HG02852 (cell line): Measurements from ENCODE around the gene RIN3.

Experiments
- ATAC-seq: cut with Tn5 transposase; IDR thresholded peaks from one replicate; pipeline ENCODE4 v1.9.1; 2021; ENCODE audit warnings: mild to moderate bottlenecking, moderate library complexity; ENCODE audit not compliant: unreplicated experiment

Gene RIN3

GRCh38 chr14:92555465-92556111 lies 42.0 kb downstream of the RIN3 start:
- ATAC-seq, result no peak

- ATAC-seq, result no peak
These were observed 42.7 kb downstream of the RIN3 start for GRCh38 chr14:92556255-92556741.

- no peak for ATAC-seq
These were observed 43.4 kb downstream of the RIN3 start for GRCh38 chr14:92556863-92557543.

- no peak for ATAC-seq
These were observed 43.9 kb downstream of the RIN3 start for GRCh38 chr14:92557544-92557912.

GRCh38 chr14:92558319-92558718 lies 44.7 kb downstream of the RIN3 start:
- no peak for ATAC-seq

- ATAC-seq, result no peak
These were observed 45.9 kb downstream of the RIN3 start for GRCh38 chr14:92559486-92559885.

GRCh38 chr14:92560106-92560865 lies 46.7 kb downstream of the RIN3 start:
- no peak for ATAC-seq

GRCh38 chr14:92561906-92562479 lies 48.4 kb downstream of the RIN3 start:
- ATAC-seq, result no peak

GRCh38 chr14:92563359-92563758 lies 49.8 kb downstream of the RIN3 start:
- ATAC-seq, result peak; percentile 98

- ATAC-seq, result no peak
These were observed 50.2 kb downstream of the RIN3 start for GRCh38 chr14:92563765-92564285.

GRCh38 chr14:92564344-92565039 lies 50.9 kb downstream of the RIN3 start:
- no peak for ATAC-seq

- no peak for ATAC-seq
These were observed 51.6 kb downstream of the RIN3 start for GRCh38 chr14:92565040-92565717.

GRCh38 chr14:92565718-92566115 lies 52.1 kb downstream of the RIN3 start:
- no peak for ATAC-seq

GRCh38 chr14:92567173-92567725 lies 53.7 kb downstream of the RIN3 start:
- ATAC-seq, result no peak

GRCh38 chr14:92568621-92569479 lies 55.3 kb downstream of the RIN3 start:
- ATAC-seq, result peak; percentile 80

- no peak for ATAC-seq
These were observed 57.2 kb downstream of the RIN3 start for GRCh38 chr14:92570674-92571262.

GRCh38 chr14:92572050-92572449 lies 58.5 kb downstream of the RIN3 start:
- no peak for ATAC-seq

- no peak for ATAC-seq
These were observed 60.3 kb downstream of the RIN3 start for GRCh38 chr14:92573761-92574498.
